ENCODE measurements around the gene POLR3E. TPM values are rescaled to one million over a fixed set of nuclear protein-coding genes. Genes with fewer than 3 reads are reported as not detected.

POLR3E gene
- total RNA-seq, 1 donor from 2014 or later, result 32.5 TPM

DNA sequence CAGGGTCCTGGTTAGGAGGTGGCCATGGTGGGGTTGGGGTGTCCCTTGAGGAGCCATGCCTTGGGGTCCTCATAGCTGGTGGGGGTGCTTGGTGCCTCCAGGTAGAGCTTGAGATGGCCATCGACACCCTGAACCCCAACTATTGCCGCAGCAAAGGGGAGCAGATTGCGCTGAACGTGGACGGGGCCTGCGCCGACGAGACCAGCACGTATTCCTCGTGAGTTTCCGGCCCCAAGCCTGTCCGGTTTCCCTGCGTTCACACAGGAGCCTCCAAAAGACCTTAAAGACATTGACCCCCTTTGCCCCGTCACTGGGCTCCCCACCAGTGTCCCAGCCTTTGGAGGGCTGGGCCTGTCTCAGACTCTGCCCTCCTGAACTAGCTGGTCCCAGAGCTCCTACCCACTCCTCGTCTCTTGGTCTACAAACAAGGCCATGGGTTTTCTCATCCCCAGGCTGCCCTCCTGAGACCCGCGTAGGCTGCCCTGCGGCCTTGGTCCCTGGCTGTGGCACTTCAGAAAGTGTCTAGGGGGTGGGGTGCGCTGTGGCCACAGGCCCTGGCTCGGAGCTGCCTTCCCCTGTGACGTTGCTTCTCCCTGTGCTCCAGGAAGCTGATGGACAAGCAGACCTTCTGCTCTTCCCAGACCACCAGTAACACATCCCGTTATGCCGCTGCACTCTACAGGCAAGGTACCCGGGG, 11.8 kb downstream of the POLR3E start:
- no peak for TF ChIP-seq EZH2 (IDR thresholded peaks at IDR 0.05; ENCODE audit: insufficient read depth, low read length)
- TF ChIP-seq, protein P1, sequence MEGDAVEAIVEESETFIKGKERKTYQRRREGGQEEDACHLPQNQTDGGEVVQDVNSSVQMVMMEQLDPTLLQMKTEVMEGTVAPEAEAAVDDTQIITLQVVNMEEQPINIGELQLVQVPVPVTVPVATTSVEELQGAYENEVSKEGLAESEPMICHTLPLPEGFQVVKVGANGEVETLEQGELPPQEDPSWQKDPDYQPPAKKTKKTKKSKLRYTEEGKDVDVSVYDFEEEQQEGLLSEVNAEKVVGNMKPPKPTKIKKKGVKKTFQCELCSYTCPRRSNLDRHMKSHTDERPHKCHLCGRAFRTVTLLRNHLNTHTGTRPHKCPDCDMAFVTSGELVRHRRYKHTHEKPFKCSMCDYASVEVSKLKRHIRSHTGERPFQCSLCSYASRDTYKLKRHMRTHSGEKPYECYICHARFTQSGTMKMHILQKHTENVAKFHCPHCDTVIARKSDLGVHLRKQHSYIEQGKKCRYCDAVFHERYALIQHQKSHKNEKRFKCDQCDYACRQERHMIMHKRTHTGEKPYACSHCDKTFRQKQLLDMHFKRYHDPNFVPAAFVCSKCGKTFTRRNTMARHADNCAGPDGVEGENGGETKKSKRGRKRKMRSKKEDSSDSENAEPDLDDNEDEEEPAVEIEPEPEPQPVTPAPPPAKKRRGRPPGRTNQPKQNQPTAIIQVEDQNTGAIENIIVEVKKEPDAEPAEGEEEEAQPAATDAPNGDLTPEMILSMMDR (IDR thresholded peaks at IDR 0.05; ENCODE audit: insufficient read depth, low read depth, low read length), result no peak
- Histone ChIP-seq H3K4me3 (ENCODE audit: insufficient read depth, low read depth, low read length) (no peak overlapping the region), H3K27ac (ENCODE audit: low read depth, low read length) (no peak overlapping the region), H3K9ac (ENCODE audit: low read length) (no peak overlapping the region), H3K79me2 (ENCODE audit: insufficient read depth, low read length) (peaks cover 5% of the 10 kb centered on the region), H2AFZ (ENCODE audit: low read depth, low read length) (no peak overlapping the region), H3K4me2 (ENCODE audit: low read length) (no peak overlapping the region), H4K20me1 (ENCODE audit: insufficient read depth, low read length) (peaks cover 19% of the 10 kb centered on the region), H3K4me1 (ENCODE audit: insufficient read depth, low read length) (no peaks in the 10 kb centered on the region), H3K27me3 (ENCODE audit: insufficient read depth, low read length) (no peaks in the 10 kb centered on the region), H3K36me3 (ENCODE audit: insufficient read depth, low read length) (peaks cover 14% of the 10 kb centered on the region), H3K9me3 (ENCODE audit: insufficient read depth, low read depth, low read length) (no peaks in the 10 kb centered on the region)
- H3K36me3 Mint-ChIP-seq (ENCODE audit: low read depth, unreplicated experiment), result peaks cover 24% of the 10 kb centered on the region
- H3K27ac Mint-ChIP-seq (ENCODE audit: unreplicated experiment), result no peak overlapping the region
- no peak overlapping the region for H3K4me3 Mint-ChIP-seq (ENCODE audit: unreplicated experiment)
- no peaks in the 10 kb centered on the region for H3K27me3 Mint-ChIP-seq (ENCODE audit: low read depth, unreplicated experiment)
- no peak for DNase-seq (ENCODE audit: low read depth)
- H3K9me3 Mint-ChIP-seq (ENCODE audit: unreplicated experiment), result no peaks in the 10 kb centered on the region
- H3K4me1 Mint-ChIP-seq (ENCODE audit: low read depth, unreplicated experiment), result no peaks in the 10 kb centered on the region
- no peak for FAIRE-seq

GRCh38 chr16:22311520-22311919, 14.3 kb downstream of the POLR3E start:
- Mint-ChIP-seq H3K27me3 (ENCODE audit: low read depth, unreplicated experiment) (no peaks in the 10 kb centered on the region), H3K27ac (ENCODE audit: unreplicated experiment) (no peak overlapping the region), H3K9me3 (ENCODE audit: unreplicated experiment) (no peaks in the 10 kb centered on the region), H3K4me1 (ENCODE audit: low read depth, unreplicated experiment) (no peaks in the 10 kb centered on the region), H3K36me3 (ENCODE audit: low read depth, unreplicated experiment) (peaks cover 27% of the 10 kb centered on the region), H3K4me3 (ENCODE audit: unreplicated experiment) (no peak overlapping the region)
- TF ChIP-seq, protein P1 (IDR thresholded peaks at IDR 0.05; ENCODE audit: insufficient read depth, low read depth, low read length), result no peak
- TF ChIP-seq EZH2 (IDR thresholded peaks at IDR 0.05; ENCODE audit: insufficient read depth, low read length), result no peak
- no peak overlapping the region for H3K4me2 ChIP-seq (ENCODE audit: low read length)
- H2AFZ ChIP-seq (ENCODE audit: low read depth, low read length), result no peak overlapping the region
- H3K27me3 ChIP-seq (ENCODE audit: insufficient read depth, low read length), result no peaks in the 10 kb centered on the region
- no peak overlapping the region for H3K9ac ChIP-seq (ENCODE audit: low read length)
- H3K4me1 ChIP-seq (ENCODE audit: insufficient read depth, low read length), result no peaks in the 10 kb centered on the region
- FAIRE-seq (no peak), DNase-seq (ENCODE audit: low read depth) (no peak)
- H3K4me3 ChIP-seq (ENCODE audit: insufficient read depth, low read depth, low read length), result no peak overlapping the region
- peaks cover 15% of the 10 kb centered on the region for H3K36me3 ChIP-seq (ENCODE audit: insufficient read depth, low read length)
- H3K9me3 ChIP-seq (ENCODE audit: insufficient read depth, low read depth, low read length), result no peaks in the 10 kb centered on the region
- no peak overlapping the region for H3K27ac ChIP-seq (ENCODE audit: low read depth, low read length)
- no peaks in the 10 kb centered on the region for H3K79me2 ChIP-seq (ENCODE audit: insufficient read depth, low read length)
- H4K20me1 ChIP-seq (ENCODE audit: insufficient read depth, low read length), result no peaks in the 10 kb centered on the region

Data from astrocyte (in vitro differentiated cells and primary cell).